ENCODE data around the gene PGA4. TPM values are rescaled to one million over a fixed set of nuclear protein-coding genes. Genes with fewer than 3 reads are reported as not detected.
"Not testable (repeated sequence)": the region's sequence is repeated elsewhere in the genome, so short reads cannot be mapped to it uniquely, and the experiment has no call there.

Gene PGA4
- total RNA-seq, 1 experiment from 2014 or later: 1.3 TPM

DNA sequence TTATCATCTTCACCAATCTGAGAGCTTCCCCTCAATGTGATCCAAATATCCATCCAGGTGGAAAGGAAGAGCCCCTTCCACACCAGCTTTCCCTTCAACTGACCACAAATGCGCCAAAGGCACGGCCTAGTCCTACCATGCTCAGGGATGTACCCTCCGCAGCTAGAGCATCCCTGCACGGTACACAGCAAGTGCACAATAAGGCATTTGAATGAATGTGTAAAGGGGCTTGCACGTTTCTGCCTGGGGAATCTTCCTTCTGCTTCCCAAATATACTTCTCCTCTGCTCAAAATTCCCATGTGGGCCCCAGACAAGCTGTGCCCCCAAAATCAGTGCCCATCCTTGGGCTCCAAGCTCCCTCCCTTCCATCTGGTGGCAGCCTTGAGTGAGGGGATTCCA lies 3.1 kb upstream of the PGA4 start:
- not testable (repeated sequence) for H3K4me3 ChIP-seq (ENCODE audit: insufficient read depth, low read depth, low read length); H3K27me3 ChIP-seq (ENCODE audit: control insufficient read depth, insufficient read depth, low read length); DNase-seq; H3K36me3 ChIP-seq (replicated peaks; ENCODE audit: control insufficient read depth, insufficient read depth, low read length)

DNA sequence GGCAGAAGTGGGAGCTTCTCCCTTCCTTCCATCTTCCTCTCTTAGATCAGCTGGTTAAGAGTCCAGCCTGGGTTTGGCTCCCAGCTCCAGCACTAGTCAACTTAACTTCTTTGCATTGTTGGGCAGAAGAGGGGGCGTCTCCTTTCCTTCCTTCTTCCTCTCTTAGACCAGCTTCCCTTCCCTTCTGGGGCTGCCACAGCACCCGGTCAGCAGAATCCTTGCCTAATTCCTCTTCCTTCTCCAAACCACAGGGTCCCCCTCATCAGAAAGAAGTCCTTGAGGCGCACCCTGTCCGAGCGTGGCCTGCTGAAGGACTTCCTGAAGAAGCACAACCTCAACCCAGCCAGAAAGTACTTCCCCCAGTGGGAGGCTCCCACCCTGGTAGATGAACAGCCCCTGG lies 545 bp downstream of the PGA4 start:
- H3K27me3 ChIP-seq (ENCODE audit: control insufficient read depth, insufficient read depth, low read length); H3K4me3 ChIP-seq (ENCODE audit: insufficient read depth, low read depth, low read length); DNase-seq; H3K36me3 ChIP-seq (replicated peaks; ENCODE audit: control insufficient read depth, insufficient read depth, low read length): not testable (repeated sequence)

- H3K27me3 ChIP-seq (ENCODE audit: control insufficient read depth, insufficient read depth, low read length); H3K36me3 ChIP-seq (replicated peaks; ENCODE audit: control insufficient read depth, insufficient read depth, low read length); H3K4me3 ChIP-seq (ENCODE audit: insufficient read depth, low read depth, low read length); DNase-seq: not testable (repeated sequence)
These were observed 4.5 kb downstream of the PGA4 start for GRCh38 chr11:61226457-61227137.

- not testable (repeated sequence) for H3K36me3 ChIP-seq (replicated peaks; ENCODE audit: control insufficient read depth, insufficient read depth, low read length); DNase-seq; H3K27me3 ChIP-seq (ENCODE audit: control insufficient read depth, insufficient read depth, low read length); H3K4me3 ChIP-seq (ENCODE audit: insufficient read depth, low read depth, low read length)
These were observed 7.3 kb downstream of the PGA4 start for GRCh38 chr11:61229458-61229857.

DNA sequence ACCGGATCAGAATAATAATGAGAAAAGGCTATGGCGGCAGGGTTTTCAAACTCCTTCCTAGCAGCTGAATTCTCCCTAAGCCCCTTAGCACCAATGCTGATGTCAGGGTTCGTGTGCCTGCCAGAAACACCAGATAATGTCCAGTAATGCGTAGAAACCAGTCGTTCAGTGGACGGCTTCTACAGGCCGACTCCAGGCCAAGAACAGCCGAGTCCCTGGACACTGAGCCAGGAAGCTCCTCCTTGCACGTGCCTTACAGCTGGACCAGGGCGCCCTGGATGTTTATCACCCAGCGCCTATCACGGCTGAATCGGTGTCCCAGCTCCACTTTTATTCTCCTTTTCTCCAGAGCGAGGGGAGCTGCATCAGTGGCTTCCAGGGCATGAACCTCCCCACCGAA lies 8.9 kb downstream of the PGA4 start:
- DNase-seq; H3K36me3 ChIP-seq (replicated peaks; ENCODE audit: control insufficient read depth, insufficient read depth, low read length); H3K27me3 ChIP-seq (ENCODE audit: control insufficient read depth, insufficient read depth, low read length); H3K4me3 ChIP-seq (ENCODE audit: insufficient read depth, low read depth, low read length): not testable (repeated sequence)

DNA sequence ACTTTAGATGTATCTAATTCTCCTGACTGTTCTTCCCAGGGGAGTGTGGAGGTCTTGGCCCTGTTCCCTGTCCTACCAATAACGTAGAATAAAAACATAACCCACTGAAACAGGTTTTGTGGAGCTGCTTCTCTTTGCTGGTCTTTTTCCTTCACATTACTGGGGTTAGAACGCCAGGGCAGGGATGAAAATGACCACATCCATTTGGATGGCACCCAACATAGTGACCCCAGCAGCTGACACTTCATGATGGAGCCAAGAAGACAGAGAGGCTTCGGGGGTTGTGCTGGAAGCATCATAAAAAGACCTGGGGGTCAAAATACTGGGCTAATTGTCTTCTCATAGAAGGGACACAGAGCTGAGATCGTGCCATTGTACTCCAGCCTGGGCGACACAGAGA lies 9.4 kb downstream of the PGA4 start:
- not testable (repeated sequence) for H3K4me3 ChIP-seq (ENCODE audit: insufficient read depth, low read depth, low read length); H3K36me3 ChIP-seq (replicated peaks; ENCODE audit: control insufficient read depth, insufficient read depth, low read length); H3K27me3 ChIP-seq (ENCODE audit: control insufficient read depth, insufficient read depth, low read length); DNase-seq

- not testable (repeated sequence) for H3K36me3 ChIP-seq (replicated peaks; ENCODE audit: control insufficient read depth, insufficient read depth, low read length); H3K4me3 ChIP-seq (ENCODE audit: insufficient read depth, low read depth, low read length); DNase-seq; H3K27me3 ChIP-seq (ENCODE audit: control insufficient read depth, insufficient read depth, low read length)
These were observed 10.5 kb downstream of the PGA4 start for GRCh38 chr11:61232548-61233145.

DNA sequence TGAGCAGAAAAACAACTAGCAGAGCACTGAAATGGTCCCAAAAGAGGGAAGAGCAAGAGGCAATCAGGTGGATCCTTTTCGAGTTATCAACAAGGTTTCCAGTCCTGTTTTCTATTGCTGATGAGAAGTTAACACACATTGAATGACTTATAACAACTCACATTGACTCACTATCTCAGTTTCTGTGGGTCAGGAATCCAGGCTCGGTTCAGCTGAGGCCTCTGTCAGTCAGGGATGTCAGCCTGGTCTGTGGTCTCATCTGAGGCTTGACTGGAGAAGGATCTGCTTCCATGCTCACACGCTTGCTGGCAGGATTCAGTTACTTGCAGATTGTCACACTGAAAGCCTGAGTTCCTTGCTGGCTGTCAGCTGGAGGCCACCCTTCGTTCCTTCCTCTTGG lies 15.0 kb downstream of the PGA4 start:
- not testable (repeated sequence) for H3K36me3 ChIP-seq (replicated peaks; ENCODE audit: control insufficient read depth, insufficient read depth, low read length); H3K27me3 ChIP-seq (ENCODE audit: control insufficient read depth, insufficient read depth, low read length); DNase-seq; H3K4me3 ChIP-seq (ENCODE audit: insufficient read depth, low read depth, low read length)

DNA sequence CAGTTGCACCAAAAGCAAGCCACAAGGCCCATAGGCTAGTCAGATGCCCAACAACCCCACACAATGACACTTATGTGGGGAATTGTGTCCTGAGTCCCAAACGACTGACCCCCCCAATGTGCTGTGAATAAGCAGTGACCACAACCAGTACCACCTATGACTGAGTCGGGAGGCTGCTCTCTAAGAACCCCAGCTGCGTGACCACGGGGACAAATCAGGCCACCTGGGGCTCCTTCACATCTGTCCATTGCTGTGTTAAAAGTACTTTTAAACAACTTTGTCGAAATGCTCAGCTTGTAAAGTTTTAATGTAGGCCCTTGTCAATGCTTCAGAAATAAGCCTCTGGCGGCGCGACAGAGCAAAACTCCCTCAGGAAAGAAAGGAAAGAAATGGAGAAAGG lies 18.1 kb downstream of the PGA4 start:
- DNase-seq; H3K27me3 ChIP-seq (ENCODE audit: control insufficient read depth, insufficient read depth, low read length); H3K4me3 ChIP-seq (ENCODE audit: insufficient read depth, low read depth, low read length); H3K36me3 ChIP-seq (replicated peaks; ENCODE audit: control insufficient read depth, insufficient read depth, low read length): not testable (repeated sequence)

- not testable (repeated sequence) for H3K27me3 ChIP-seq (ENCODE audit: control insufficient read depth, insufficient read depth, low read length); H3K4me3 ChIP-seq (ENCODE audit: insufficient read depth, low read depth, low read length); H3K36me3 ChIP-seq (replicated peaks; ENCODE audit: control insufficient read depth, insufficient read depth, low read length); DNase-seq
These were observed 18.7 kb downstream of the PGA4 start, which contains the start of gene PGA5 for GRCh38 chr11:61240875-61241274. TSS of gene PGA5 (plus strand) at chr11:61241175. CDS start at chr11:61241227, 52 bp downstream.

DNA sequence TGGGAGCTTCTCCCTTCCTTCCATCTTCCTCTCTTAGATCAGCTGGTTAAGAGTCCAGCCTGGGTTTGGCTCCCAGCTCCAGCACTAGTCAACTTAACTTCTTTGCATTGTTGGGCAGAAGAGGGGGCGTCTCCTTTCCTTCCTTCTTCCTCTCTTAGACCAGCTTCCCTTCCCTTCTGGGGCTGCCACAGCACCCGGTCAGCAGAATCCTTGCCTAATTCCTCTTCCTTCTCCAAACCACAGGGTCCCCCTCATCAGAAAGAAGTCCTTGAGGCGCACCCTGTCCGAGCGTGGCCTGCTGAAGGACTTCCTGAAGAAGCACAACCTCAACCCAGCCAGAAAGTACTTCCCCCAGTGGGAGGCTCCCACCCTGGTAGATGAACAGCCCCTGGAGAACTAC lies 19.4 kb downstream of the PGA4 start:
- not testable (repeated sequence) for DNase-seq; H3K4me3 ChIP-seq (ENCODE audit: insufficient read depth, low read depth, low read length); H3K27me3 ChIP-seq (ENCODE audit: control insufficient read depth, insufficient read depth, low read length); H3K36me3 ChIP-seq (replicated peaks; ENCODE audit: control insufficient read depth, insufficient read depth, low read length)

DNA sequence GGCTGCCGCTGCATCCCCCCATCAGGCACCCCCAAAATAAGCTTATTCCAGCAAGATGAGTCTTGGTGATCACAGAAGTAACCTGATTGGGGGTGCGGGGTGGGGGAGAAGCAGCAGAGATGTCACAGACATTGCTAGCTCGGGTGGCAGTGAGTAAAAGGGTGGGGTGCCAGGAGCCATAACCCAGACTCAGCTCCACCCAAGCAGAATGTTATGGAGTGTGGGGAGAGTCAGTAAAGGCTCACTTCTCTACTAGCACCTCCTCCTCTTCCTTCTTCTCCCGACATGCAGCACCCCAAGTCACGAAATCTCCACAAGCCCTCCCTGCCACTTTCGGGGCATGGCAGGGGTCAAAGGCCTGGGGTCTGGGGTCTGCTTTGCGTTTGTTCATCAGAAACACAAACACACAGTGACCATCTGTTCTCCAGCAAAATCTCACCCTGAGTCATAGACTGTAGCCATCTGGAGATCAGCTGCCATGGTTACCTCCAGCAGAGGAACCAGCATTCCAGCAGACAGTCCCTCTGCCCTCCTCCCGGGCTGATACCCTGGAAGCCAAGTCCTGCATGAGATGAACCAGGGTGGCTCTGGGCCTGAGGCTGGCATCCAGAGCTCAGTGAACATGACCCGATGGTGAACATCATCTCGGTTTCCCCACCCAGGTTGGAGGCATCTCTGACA lies 23.3 kb downstream of the PGA4 start:
- H3K4me3 ChIP-seq (ENCODE audit: insufficient read depth, low read depth, low read length); H3K27me3 ChIP-seq (ENCODE audit: control insufficient read depth, insufficient read depth, low read length); DNase-seq; H3K36me3 ChIP-seq (replicated peaks; ENCODE audit: control insufficient read depth, insufficient read depth, low read length): not testable (repeated sequence)

DNA sequence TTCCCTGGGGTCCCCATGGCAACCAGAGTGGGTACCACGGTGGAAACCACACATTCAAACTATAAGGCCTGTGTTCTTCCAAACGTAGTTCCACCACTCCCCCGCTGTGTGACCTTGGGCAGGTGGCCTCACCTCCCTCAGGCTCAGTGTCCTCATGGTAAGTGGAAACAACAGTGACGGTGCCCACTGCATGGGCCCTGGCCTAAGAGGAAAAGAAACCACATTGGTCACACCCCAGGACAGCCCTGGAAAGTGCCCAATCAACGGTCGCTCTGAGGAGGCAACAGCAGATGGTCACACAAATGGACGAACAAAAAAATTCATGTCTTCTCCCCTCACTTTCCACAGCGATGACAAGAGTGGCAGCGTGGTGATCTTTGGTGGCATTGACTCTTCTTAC lies 25.9 kb downstream of the PGA4 start:
- H3K36me3 ChIP-seq (replicated peaks; ENCODE audit: control insufficient read depth, insufficient read depth, low read length); DNase-seq; H3K4me3 ChIP-seq (ENCODE audit: insufficient read depth, low read depth, low read length); H3K27me3 ChIP-seq (ENCODE audit: control insufficient read depth, insufficient read depth, low read length): not testable (repeated sequence)

GRCh38 chr11:61249201-61249600 lies 27.1 kb downstream of the PGA4 start:
- H3K4me3 ChIP-seq (ENCODE audit: insufficient read depth, low read depth, low read length); H3K27me3 ChIP-seq (ENCODE audit: control insufficient read depth, insufficient read depth, low read length); DNase-seq; H3K36me3 ChIP-seq (replicated peaks; ENCODE audit: control insufficient read depth, insufficient read depth, low read length): not testable (repeated sequence)

Data from H7 (cell line).